GM12891 (cell line): ENCODE results near the gene ACTL7B.
A peak's percentile ranks its signal among the peaks of the same experiment; 100 is the strongest.

Source experiments
- DNase-seq: peaks from one replicate; pipeline ENCODE4 v3.0.0; 2011; ENCODE audit warnings: low spot score; ENCODE audit not compliant: insufficient read length
- FAIRE-seq: peaks from 2 replicates; lab custom pipeline; 2011; peaks lifted over from hg19 to GRCh38; lab: Jason Lieb, UNC
- PAX5 ChIP-seq: IDR thresholded peaks from 2 replicates; pipeline ENCODE4 v1.6.1; 2011; ENCODE audit warnings: low read length, moderate library complexity, mild to moderate bottlenecking; ENCODE audit not compliant: insufficient read depth, severe bottlenecking
- POLR2A ChIP-seq: IDR thresholded peaks from 2 replicates; pipeline ENCODE4 v1.6.1; 2011; ENCODE audit warnings: low read depth, low read length, control low read depth
- POLR2AphosphoS5 ChIP-seq: IDR thresholded peaks from 2 replicates; pipeline ENCODE4 v1.6.1; 2011; ENCODE audit warnings: low read depth, low read length, control low read depth
- POU2F2 ChIP-seq: IDR thresholded peaks from 2 replicates; pipeline ENCODE4 v1.6.1; 2011; ENCODE audit warnings: low read depth, mild to moderate bottlenecking, control low read depth, low read length, moderate library complexity
- SPI1 ChIP-seq: IDR thresholded peaks from 2 replicates; pipeline ENCODE4 v1.6.1; 2011; ENCODE audit warnings: low read depth, low read length, control low read depth
- TAF1 ChIP-seq: IDR thresholded peaks from 2 replicates; pipeline ENCODE4 v1.6.1; 2011; ENCODE audit warnings: low read depth, low read length, control low read depth

The ACTL7B gene

DNA sequence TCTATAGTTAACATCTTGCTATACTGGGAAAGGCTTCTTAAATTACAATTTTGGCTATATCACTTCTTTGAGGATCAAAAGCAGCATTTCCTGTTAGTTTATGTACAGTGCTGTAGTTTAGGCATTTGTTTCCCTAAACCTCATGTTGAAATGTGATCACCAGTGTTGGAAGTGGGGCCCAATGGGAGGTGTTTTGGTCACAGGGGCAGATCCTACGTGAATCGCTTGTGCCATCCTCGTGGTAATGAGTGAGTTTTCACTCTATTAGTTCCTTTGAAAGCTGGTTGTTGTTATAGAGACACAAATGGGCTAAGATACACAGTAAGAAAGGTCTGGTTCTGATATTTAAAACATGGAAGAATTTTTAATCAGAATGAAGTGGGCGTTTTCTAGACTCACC lies 12.0 kb upstream of the ACTL7B start:
- DNase-seq (no peak), FAIRE-seq (no peak)
- TF ChIP-seq POLR2A (no peak), TAF1 (no peak), POU2F2 (no peak)

- DNase-seq (no peak), FAIRE-seq (no peak)
- no peak for TF ChIP-seq POLR2A
- no peak for TF ChIP-seq SPI1
- no peak for TF ChIP-seq POLR2AphosphoS5
Observed at GRCh38 chr9:108867116-108867515, 11.3 kb upstream of the ACTL7B start.

- no peak for FAIRE-seq
- DNase-seq = no peak
- TF ChIP-seq SPI1 = no peak
- TF ChIP-seq PAX5 = no peak
- no peak for TF ChIP-seq POLR2A
- no peak for TF ChIP-seq POLR2AphosphoS5
- no peak for TF ChIP-seq TAF1
- no peak for TF ChIP-seq POU2F2
Observed at GRCh38 chr9:108866001-108866420, 10.2 kb upstream of the ACTL7B start.

GRCh38 chr9:108865037-108865436 lies 9.3 kb upstream of the ACTL7B start:
- FAIRE-seq (no peak), DNase-seq (no peak)
- TF ChIP-seq SPI1 (no peak), POLR2A (no peak), POU2F2 (no peak), POLR2AphosphoS5 (no peak), TAF1 (no peak), PAX5 (no peak)

GRCh38 chr9:108864446-108864845 lies 8.7 kb upstream of the ACTL7B start:
- no peak for TF ChIP-seq POU2F2
- no peak for TF ChIP-seq SPI1
- no peak for TF ChIP-seq POLR2A
- TF ChIP-seq TAF1 = no peak
- FAIRE-seq (no peak), DNase-seq (no peak)

DNA sequence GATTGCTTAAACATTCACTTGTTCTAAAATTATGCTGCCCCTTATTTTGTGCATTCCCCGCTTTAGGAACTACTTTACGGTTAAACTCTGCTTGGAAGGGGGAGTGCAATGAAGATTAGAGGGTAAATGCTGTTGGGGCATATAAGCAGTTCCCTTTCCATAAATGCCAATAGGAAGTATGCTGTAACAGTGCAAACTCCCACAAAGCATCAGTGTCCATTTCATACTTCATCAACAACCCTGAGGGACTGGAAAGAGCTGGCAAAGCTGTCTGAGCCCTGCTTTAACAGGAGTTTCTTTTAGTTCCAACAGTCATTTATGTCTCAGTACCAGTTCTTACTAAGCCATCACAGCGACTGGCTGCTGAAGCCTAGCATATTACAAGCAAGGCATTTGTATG lies 8.1 kb upstream of the ACTL7B start:
- FAIRE-seq = peak; percentile 28
- TF ChIP-seq TAF1 (no peak), PAX5 (no peak), SPI1 (no peak), POLR2A (no peak), POLR2AphosphoS5 (no peak), POU2F2 (no peak)
- DNase-seq = no peak

DNA sequence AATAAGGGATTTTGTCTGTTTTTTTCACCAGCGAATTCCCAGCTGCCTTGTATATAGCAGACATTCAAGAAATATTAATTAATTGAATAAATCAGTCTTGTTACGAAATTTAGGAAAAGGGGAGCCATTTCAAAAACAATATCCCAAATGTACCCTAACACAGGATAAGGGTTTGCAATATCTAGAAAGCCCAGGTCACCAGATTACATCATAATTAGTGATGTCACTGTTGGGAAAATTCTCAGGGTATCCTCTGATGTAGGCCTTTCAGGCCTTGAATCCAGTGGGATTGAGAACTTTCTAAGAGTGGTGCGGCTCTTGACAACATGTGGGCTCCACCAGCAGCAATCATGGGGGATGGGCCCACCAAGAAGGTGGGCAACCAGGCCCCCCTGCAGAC lies 6.2 kb upstream of the ACTL7B start, which contains the start of gene ACTL7A:
Gene ACTL7A, plus strand, starts transcription at position 270 of the 400 bp plus-strand sequence. Its CDS starts 57 bp downstream, at position 327.
- DNase-seq (no peak), FAIRE-seq (no peak)
- TF ChIP-seq POLR2AphosphoS5 (no peak), SPI1 (no peak), TAF1 (no peak), POU2F2 (no peak), POLR2A (no peak)

DNA sequence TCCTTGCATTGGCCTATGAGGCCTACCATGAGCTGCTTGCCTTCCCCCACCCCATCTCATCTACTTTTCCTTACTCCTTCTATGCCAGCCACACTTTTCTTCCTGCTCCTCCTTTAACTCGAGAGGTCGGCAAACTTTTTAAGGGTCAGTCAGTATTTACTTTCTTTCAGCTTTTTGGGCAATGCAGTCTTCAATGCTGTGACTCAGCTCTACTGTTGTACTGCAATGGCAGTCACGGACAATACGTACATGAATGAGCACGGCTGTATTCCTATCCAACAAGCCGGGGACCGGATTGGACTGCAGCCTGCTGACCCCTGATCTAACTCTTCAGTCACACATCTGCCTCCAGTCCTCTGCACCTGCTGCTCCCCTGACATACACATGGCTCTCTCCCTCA lies 5.7 kb upstream of the ACTL7B start:
- no peak for FAIRE-seq
- no peak for TF ChIP-seq SPI1
- TF ChIP-seq POU2F2 = no peak
- TF ChIP-seq POLR2A = no peak
- TF ChIP-seq TAF1 = no peak
- TF ChIP-seq PAX5 = no peak
- TF ChIP-seq POLR2AphosphoS5 = no peak

DNA sequence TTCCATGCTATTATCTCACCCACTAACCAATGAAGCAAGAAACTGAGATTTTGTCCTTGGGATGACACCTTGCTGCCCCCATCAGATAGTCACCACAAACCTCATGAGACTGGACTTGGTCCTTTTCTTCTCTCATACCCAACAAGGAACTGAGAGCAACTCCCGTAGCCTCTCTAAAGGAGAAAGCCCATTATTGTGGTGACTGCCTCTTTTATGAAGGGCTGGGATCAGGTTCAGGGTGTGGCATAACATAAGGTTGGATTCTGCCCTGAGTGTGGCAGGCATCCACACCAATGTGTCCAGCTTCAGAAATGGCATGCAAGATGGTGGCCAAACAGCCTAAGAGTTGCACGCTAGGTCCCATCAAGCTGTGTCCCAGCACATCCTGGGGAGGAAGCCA lies 5.0 kb upstream of the ACTL7B start:
- TF ChIP-seq POU2F2 (no peak), POLR2A (no peak)
- FAIRE-seq (no peak), DNase-seq (no peak)

More for the DNA sequence above, 5.7 kb upstream of the ACTL7B start:
- DNase-seq = no peak

- no peak for TF ChIP-seq POLR2A
- no peak for TF ChIP-seq SPI1
- TF ChIP-seq PAX5 = no peak
Observed at GRCh38 chr9:108860354-108860753, 4.6 kb upstream of the ACTL7B start.

GRCh38 chr9:108859459-108860114 lies 3.8 kb upstream of the ACTL7B start:
- FAIRE-seq (peak; percentile 75), DNase-seq (no peak)
- TF ChIP-seq SPI1 (no peak), POU2F2 (no peak), POLR2AphosphoS5 (no peak), PAX5 (no peak), POLR2A (no peak), TAF1 (no peak)

More at GRCh38 chr9:108860354-108860753, 4.6 kb upstream of the ACTL7B start:
- FAIRE-seq (no peak), DNase-seq (no peak)
